Keratinocyte (primary cell): Measurements from ENCODE around the gene NCAM2. TPM values are rescaled to one million over a fixed set of nuclear protein-coding genes. Genes with fewer than 3 reads are reported as not detected.

Source experiments
- DNase-seq: peaks from one replicate; pipeline ENCODE4 v3.0.0-alpha.2; 2011; ENCODE audit warnings: low read depth, missing footprints, low spot score
- FAIRE-seq: peaks from 2 replicates; lab custom pipeline; 2011; peaks lifted over from hg19 to GRCh38; lab: Jason Lieb, UNC
- H2AFZ ChIP-seq: 2 replicates; pipeline ENCODE4 v1.6.0; 2012; ENCODE audit warnings: low read length, control low read depth, inconsistent platforms; ENCODE audit not compliant: control insufficient read depth
- H3K27ac ChIP-seq: 2 replicates; pipeline ENCODE4 v1.5.1; 2011; ENCODE audit warnings: low read length; ENCODE audit not compliant: control insufficient read depth, insufficient read depth
- H3K27me3 ChIP-seq: 3 replicates; pipeline ENCODE4 v1.6.0; 2011; ENCODE audit warnings: low read length; ENCODE audit not compliant: control insufficient read depth, insufficient read depth; ENCODE audit errors: extremely low read depth
- H3K36me3 ChIP-seq, 2 experiments: 2 replicates in 1 of 2; 3 replicates in 1 of 2; pipeline ENCODE4 v1.5.1; 2011; ENCODE audit warnings: low read length in 2 of 2, mild to moderate bottlenecking in 1 of 2; ENCODE audit not compliant: control insufficient read depth in 2 of 2, insufficient read depth in 2 of 2; ENCODE audit errors: extremely low read depth in 1 of 2
- H3K4me1 ChIP-seq: 3 replicates; pipeline ENCODE4 v1.5.1; 2011; ENCODE audit warnings: low read length; ENCODE audit not compliant: control insufficient read depth, insufficient read depth; ENCODE audit errors: extremely low read depth
- H3K4me2 ChIP-seq: 3 replicates; pipeline ENCODE4 v1.6.0; 2011; ENCODE audit warnings: low read depth, low read length; ENCODE audit not compliant: control insufficient read depth, insufficient read depth; ENCODE audit errors: extremely low read depth
- H3K4me3 ChIP-seq, 3 experiments: fragments of 200-600 bp in 1 of 3; sonication (generic) in 1 of 3; 2 replicates in 2 of 3; 3 replicates in 1 of 3; pipeline ENCODE4 v1.5.1; 2011 to 2016; ENCODE audit warnings: low read length in 3 of 3, mild to moderate bottlenecking in 3 of 3, control low read depth in 2 of 3, inconsistent platforms in 1 of 3, low read depth in 1 of 3, mixed read lengths in 1 of 3, mixed run types in 1 of 3, moderate library complexity in 1 of 3; ENCODE audit not compliant: control insufficient read depth in 2 of 3, insufficient read depth in 2 of 3; ENCODE audit errors: extremely low read depth in 1 of 3
- H3K79me2 ChIP-seq: 2 replicates; pipeline ENCODE4 v1.6.0; 2012; ENCODE audit warnings: low read length; ENCODE audit not compliant: control insufficient read depth, insufficient read depth
- H3K9ac ChIP-seq: 3 replicates; pipeline ENCODE4 v1.6.0; 2011; ENCODE audit warnings: low read length; ENCODE audit not compliant: control insufficient read depth, insufficient read depth; ENCODE audit errors: extremely low read depth
- H3K9me1 ChIP-seq: 3 replicates; pipeline ENCODE4 v1.6.0; 2011; ENCODE audit warnings: low read length; ENCODE audit not compliant: control insufficient read depth, insufficient read depth; ENCODE audit errors: extremely low read depth
- H3K9me3 ChIP-seq: 2 replicates; pipeline ENCODE4 v1.5.1; 2012; ENCODE audit warnings: low read depth, low read length; ENCODE audit not compliant: control insufficient read depth
- H4K20me1 ChIP-seq: 3 replicates; pipeline ENCODE4 v1.6.0; 2011; ENCODE audit warnings: low read length; ENCODE audit not compliant: control insufficient read depth, insufficient read depth; ENCODE audit errors: extremely low read depth
- CTCF ChIP-seq, 3 experiments: IDR thresholded peaks in 1 of 3; conservative IDR thresholded peaks in 1 of 3; optimal IDR thresholded peaks in 1 of 3; 2 replicates in 2 of 3; 3 replicates in 1 of 3; pipeline versions ENCODE3 to v1.5.1; 2011; ENCODE audit warnings: low read length in 3 of 3, mild to moderate bottlenecking in 3 of 3, moderate library complexity in 2 of 3, control low read depth in 1 of 3, inconsistent platforms in 1 of 3; ENCODE audit not compliant: insufficient read depth in 2 of 3; ENCODE audit errors: extremely low read depth in 1 of 3
- EZH2 ChIP-seq: IDR thresholded peaks from one replicate; pipeline ENCODE4 v1.6.1; 2012; ENCODE audit warnings: inconsistent platforms, mild to moderate bottlenecking, low read length, moderate library complexity
- dilution Hi-C: fragments of 300-500 bp; cut with MboI; formaldehyde crosslinking; loops from one replicate; pipeline ENCODE4 v1.7.0; 2020; ENCODE audit warnings: low sequenced_read_pairs; ENCODE audit not compliant: extremely low pct_ligation_motif_present
- polyA plus RNA-seq, 5 experiments: library from polyadenylated mRNA; depleted of rRNA in 3 of 5; stranded (reverse) in 3 of 5; stranded (forward) in 1 of 5; unstranded in 1 of 5; fragments of >200 nt; gene quantifications; 1 replicate in 1 of 5; 2 replicates in 3 of 5; 3 replicates in 1 of 5; pipeline versions ENCODE4 v1.2.1 to v1.2.3, GENCODE V29; 2011 to 2012; ENCODE audit warnings: missing spikeins in 2 of 5, low read depth in 1 of 5, low replicate concordance in 1 of 5

NCAM2 gene
- polyA plus RNA-seq, 1 donor (not counting 4 experiments of a cell fraction or from before 2014, with no cell fraction given) = 0.16 TPM

DNA sequence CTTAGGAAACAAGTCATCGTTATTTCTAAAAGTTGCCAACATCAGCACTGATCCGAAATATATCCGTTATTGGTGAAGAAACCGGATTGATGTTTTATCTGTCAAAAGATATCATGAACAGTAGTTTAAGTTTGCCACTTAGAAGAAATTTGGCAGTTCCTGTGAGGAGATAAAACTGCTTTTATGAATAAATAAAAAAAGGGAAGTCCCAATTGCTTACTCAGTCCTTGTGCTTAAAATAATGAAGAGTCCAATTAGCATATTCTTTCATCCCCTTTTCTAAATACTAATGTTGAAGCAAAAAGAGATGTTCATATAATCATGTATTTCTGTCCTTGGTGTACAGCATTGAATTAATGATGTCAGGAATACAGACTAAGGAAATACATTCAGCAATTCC, 164.6 kb downstream of the NCAM2 start:
- Histone ChIP-seq H3K9me1 (no peaks in the 10 kb centered on the region), H3K4me2 (no peak overlapping the region)
- no peak for FAIRE-seq

GRCh38 chr21:21163904-21164303, 165.7 kb downstream of the NCAM2 start:
- Histone ChIP-seq H3K27ac (no peak overlapping the region), H3K9me3 (no peaks in the 10 kb centered on the region), H3K79me2 (no peaks in the 10 kb centered on the region), H3K4me2 (no peak overlapping the region), H3K27me3 (no peaks in the 10 kb centered on the region), H3K4me3 (no peak overlapping the region), H4K20me1 (no peaks in the 10 kb centered on the region), H3K9me1 (no peaks in the 10 kb centered on the region), H2AFZ (no peak overlapping the region), H3K36me3 (no peaks in the 10 kb centered on the region), H3K4me1 (no peaks in the 10 kb centered on the region), H3K9ac (no peak overlapping the region)
- DNase-seq (no peak), FAIRE-seq (no peak)
- dilution Hi-C loops = no loop called here
- peak; percentile 38 to 54 (median 48) for TF ChIP-seq CTCF (optimal IDR thresholded peaks at IDR 0.05 in 1 of 3, IDR thresholded peaks at IDR 0.05 in 1 of 3, conservative IDR thresholded peaks at IDR 0.05 in 1 of 3; ENCODE audit: extremely low read depth in 1 of 3, insufficient read depth in 2 of 3, low read length in 3 of 3)
- no peak for TF ChIP-seq EZH2

More for the DNA sequence above, 164.6 kb downstream of the NCAM2 start:
- Histone ChIP-seq H3K4me3 (no peak overlapping the region), H3K27me3 (no peaks in the 10 kb centered on the region), H3K36me3 (no peaks in the 10 kb centered on the region), H3K9ac (no peak overlapping the region), H4K20me1 (no peaks in the 10 kb centered on the region), H3K9me3 (no peaks in the 10 kb centered on the region), H3K4me1 (no peaks in the 10 kb centered on the region), H2AFZ (no peak overlapping the region), H3K79me2 (no peaks in the 10 kb centered on the region), H3K27ac (no peak overlapping the region)
- no peak for TF ChIP-seq CTCF (optimal IDR thresholded peaks at IDR 0.05 in 1 of 3, IDR thresholded peaks at IDR 0.05 in 1 of 3, conservative IDR thresholded peaks at IDR 0.05 in 1 of 3; ENCODE audit: extremely low read depth in 1 of 3, insufficient read depth in 2 of 3, low read length in 3 of 3)
- TF ChIP-seq EZH2 = no peak
- dilution Hi-C loops = no loop called here
- DNase-seq = no peak
